HCT116 (cell line): Measurements from ENCODE around the gene ALKBH2. TPM values are rescaled to one million over a fixed set of nuclear protein-coding genes. Genes with fewer than 3 reads are reported as not detected.

Source experiments
- ATAC-seq: fragments of 200-7000 bp; cut with Tn5 transposase; 2 replicates; pipeline ENCODE4 v1.9.1; 2020; ENCODE audit warnings: mild to moderate bottlenecking, moderate library complexity
- BruUV-seq: library from RNA; stranded (reverse); fragments of 400-500 nt; replicated peaks from 2 replicates; lab custom pipeline; 2021; lab: Mats Ljungman, UMichigan
- CTCF ChIA-PET: fragments of 300-600 bp; sonication (Branson Sonifier 250); formaldehyde crosslinking; loops from one replicate; lab custom pipeline; 2021; ENCODE audit warnings: antibody characterized with exemption; lab: Charles Lee
- POLR2A ChIA-PET: fragments of 300-600, 350-600 bp; sonication (Branson Sonifier 250); formaldehyde crosslinking; loops from one replicate; lab custom pipeline; 2021; ENCODE audit warnings: antibody characterized with exemption; lab: Charles Lee
- RAD21 ChIA-PET, 2 experiments: fragments of 300-600 bp; sonication (Branson Sonifier 250); formaldehyde crosslinking; loops; one replicate each; lab custom pipeline; 2023; ENCODE audit warnings: low total read pairs in 2 of 2; ENCODE audit not compliant: uncharacterized antibody in 2 of 2, unreplicated experiment in 2 of 2, low non-redundant PET in 1 of 2; lab: Charles Lee
- DNase-seq: peaks from one replicate; pipeline ENCODE4 v3.0.0-alpha.2; 2010; ENCODE audit warnings: low read depth, low spot score
- H2AFZ ChIP-seq: fragments of 200-600 bp; shearing (Covaris generic), sonication (generic); 2 replicates; pipeline ENCODE4 v1.6.1; 2017; ENCODE audit warnings: low read depth, mixed run types, mixed read lengths, antibody characterized with exemption, low read length; ENCODE audit not compliant: poor library complexity, severe bottlenecking
- H3K27ac ChIP-seq: 2 replicates; pipeline ENCODE4 v1.5.1; 2012; ENCODE audit warnings: low read depth, low read length
- H3K27me3 ChIP-seq: fragments of 200-600 bp; sonication (generic); 2 replicates; pipeline ENCODE4 v1.6.1; 2016; ENCODE audit warnings: mixed run types, low read length, mixed read lengths; ENCODE audit not compliant: insufficient read depth
- H3K36me3 ChIP-seq, 2 experiments: fragments of 200-500 bp in 1 of 2; fragments of 200-600 bp in 1 of 2; sonication (Bioruptor generic) in 1 of 2; sonication (generic) in 1 of 2; 2 replicates each; pipeline versions ENCODE4 v1.5.1 to v1.6.1; 2014 to 2016; ENCODE audit warnings: low read length in 2 of 2, inconsistent platforms in 1 of 2, mixed read lengths in 1 of 2, mixed run types in 1 of 2; ENCODE audit not compliant: insufficient read depth in 2 of 2, control insufficient read depth in 1 of 2
- H3K4me1 ChIP-seq, 2 experiments: fragments of 200-600 bp in 1 of 2; sonication (generic) in 1 of 2; 2 replicates each; pipeline versions ENCODE4 v1.5.1 to v1.6.1; 2012 to 2017; ENCODE audit warnings: low read length in 2 of 2, inconsistent platforms in 1 of 2, mild to moderate bottlenecking in 1 of 2, mixed read lengths in 1 of 2, mixed run types in 1 of 2, moderate library complexity in 1 of 2; ENCODE audit not compliant: insufficient read depth in 2 of 2, control insufficient read depth in 1 of 2
- H3K4me2 ChIP-seq: fragments of 200-600 bp; sonication (generic); 2 replicates; pipeline ENCODE4 v1.6.1; 2017; ENCODE audit warnings: mixed run types, low read length, mixed read lengths
- H3K4me3 ChIP-seq, 2 experiments: fragments of 200-600 bp in 1 of 2; sonication (generic) in 1 of 2; replicated peaks in 1 of 2; 2 replicates each; pipeline ENCODE4 v1.5.1; 2011 to 2016; ENCODE audit warnings: low read length in 2 of 2, control low read depth in 1 of 2, low read depth in 1 of 2, mild to moderate bottlenecking in 1 of 2, mixed read lengths in 1 of 2, mixed run types in 1 of 2
- H3K79me2 ChIP-seq: fragments of 200-600 bp; sonication (generic); 2 replicates; pipeline ENCODE4 v1.6.1; 2017; ENCODE audit warnings: mild to moderate bottlenecking, mixed run types, low read length, moderate library complexity, mixed read lengths; ENCODE audit not compliant: insufficient read depth
- H3K9ac ChIP-seq: fragments of 200-600 bp; sonication (generic); 2 replicates; pipeline ENCODE4 v1.6.1; 2016; ENCODE audit warnings: low read length, mixed read lengths
- H3K9me2 ChIP-seq: fragments of 200-600 bp; sonication (generic), shearing (Covaris generic); 2 replicates; pipeline ENCODE4 v1.6.1; 2017; ENCODE audit warnings: mixed run types, mild to moderate bottlenecking, moderate library complexity; ENCODE audit not compliant: insufficient read depth
- H3K9me3 ChIP-seq, 2 experiments: fragments of 200-500 bp in 1 of 2; fragments of 200-600 bp in 1 of 2; sonication (Bioruptor generic) in 1 of 2; sonication (generic) in 1 of 2; 2 replicates each; pipeline ENCODE4 v1.6.1; 2014 to 2017; ENCODE audit warnings: low read length in 2 of 2, mixed read lengths in 2 of 2, inconsistent platforms in 1 of 2, low read depth in 1 of 2, mild to moderate bottlenecking in 1 of 2, mixed run types in 1 of 2, moderate library complexity in 1 of 2; ENCODE audit not compliant: control insufficient read depth in 1 of 2, insufficient read depth in 1 of 2
- H4K20me1 ChIP-seq: fragments of 200-600 bp; sonication (generic), shearing (Covaris generic); 2 replicates; pipeline ENCODE4 v1.6.1; 2017; ENCODE audit warnings: mixed run types, mild to moderate bottlenecking, moderate library complexity; ENCODE audit not compliant: insufficient read depth
- EGR1 ChIP-seq: IDR thresholded peaks from 2 replicates; pipeline ENCODE4 v1.6.1; 2012; ENCODE audit warnings: low read depth
- ELF1 ChIP-seq: IDR thresholded peaks from 2 replicates; pipeline ENCODE4 v1.6.1; 2012; ENCODE audit warnings: low read depth, borderline replicate concordance
- EZH2phosphoT487 ChIP-seq: fragments of 200-600 bp; IDR thresholded peaks from 2 replicates; pipeline ENCODE4 v1.6.1; 2018; ENCODE audit warnings: antibody characterized with exemption, borderline replicate concordance
- JUND ChIP-seq: IDR thresholded peaks from 2 replicates; pipeline ENCODE4 v1.6.1; 2012
- RAD21 ChIP-seq: IDR thresholded peaks from 2 replicates; pipeline ENCODE4 v1.6.1; 2012; ENCODE audit warnings: low read depth, mild to moderate bottlenecking
- SIN3A ChIP-seq: IDR thresholded peaks from 2 replicates; pipeline ENCODE4 v1.6.1; 2012; ENCODE audit warnings: low read depth
- SP1 ChIP-seq: IDR thresholded peaks from 2 replicates; pipeline ENCODE4 v1.6.1; 2012; ENCODE audit warnings: low read depth
- YY1 ChIP-seq: IDR thresholded peaks from 2 replicates; pipeline ENCODE4 v1.6.1; 2011; ENCODE audit warnings: low read length, low read depth, moderate library complexity, mild to moderate bottlenecking; ENCODE audit not compliant: insufficient replicate concordance; ENCODE audit errors: extremely low read depth
- ZFX ChIP-seq: fragments of 450-650 bp; IDR thresholded peaks from 2 replicates; pipeline ENCODE4 v1.6.1; 2017
- ZNF274 ChIP-seq: fragments of 200-500 bp; sonication (Bioruptor generic); IDR thresholded peaks from 2 replicates; pipeline ENCODE4 v1.6.1; 2014; ENCODE audit warnings: mild to moderate bottlenecking, low read depth, low read length, inconsistent platforms
- intact Hi-C: fragments of 100-400 bp; cut with micrococcal nuclease; formaldehyde crosslinking; loops from 2 replicates; pipeline ENCODE4 v1.10.0; 2022
- total RNA-seq: library from RNA; stranded (reverse); gene quantifications from one replicate; pipeline ENCODE4 v1.2.1, GENCODE V29; 2021; ENCODE audit not compliant: unreplicated experiment
- TF ChIP-seq, protein P1 (sequence below), 3 experiments: fragments of 200-600 bp in 1 of 3; sonication (generic) in 1 of 3; IDR thresholded peaks in 2 of 3; conservative IDR thresholded peaks in 1 of 3; 2 replicates each; pipeline ENCODE4 v1.5.1; 2012 to 2017; ENCODE audit warnings: low read depth in 2 of 3, low read length in 2 of 3, antibody characterized with exemption in 1 of 3, borderline replicate concordance in 1 of 3, control low read depth in 1 of 3, mild to moderate bottlenecking in 1 of 3, mixed read lengths in 1 of 3, mixed run types in 1 of 3, moderate library complexity in 1 of 3; ENCODE audit not compliant: insufficient read depth in 1 of 3
- TF ChIP-seq, protein P2 (sequence below): IDR thresholded peaks from 2 replicates; pipeline ENCODE4 v1.6.1; 2012

Gene ALKBH2
- total RNA-seq, 1 experiment from 2014 or later: 35.8 TPM

DNA sequence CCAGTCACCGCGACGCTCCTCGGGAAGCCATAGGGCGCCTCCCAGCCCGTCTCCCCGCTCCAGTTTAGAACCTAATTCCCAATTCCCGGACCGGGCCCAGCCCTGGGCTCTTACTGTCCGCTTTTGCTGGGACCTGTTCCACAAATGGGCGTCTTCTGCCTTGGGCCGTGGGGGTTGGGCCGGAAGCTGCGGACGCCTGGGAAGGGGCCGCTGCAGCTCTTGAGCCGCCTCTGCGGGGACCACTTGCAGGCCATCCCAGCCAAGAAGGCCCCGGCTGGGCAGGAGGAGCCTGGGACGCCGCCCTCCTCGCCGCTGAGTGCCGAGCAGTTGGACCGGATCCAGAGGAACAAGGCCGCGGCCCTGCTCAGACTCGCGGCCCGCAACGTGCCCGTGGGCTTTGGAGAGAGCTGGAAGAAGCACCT is 4.9 kb upstream of the ALKBH2 start:
- ChIA-PET CTCF (interaction anchor here (1.4 kb wide), 1 partner anchor 14 kb away, joined by 5 read pairs; no protein-coding TSS in a partner anchor), RAD21 (no interaction called here), POLR2A (no interaction called here)
- Histone ChIP-seq H3K9ac (peak overlapping the region; percentile 81), H3K4me3 (peak overlapping the region; percentile 72 to 79), H2AFZ (no peak overlapping the region), H4K20me1 (no peaks in the 10 kb centered on the region), H3K4me1 (peaks cover 2 to 26% of the 10 kb centered on the region in 2 experiments; a peak in 3 of 4 replicates), H3K4me2 (peak overlapping the region; percentile 86), H3K9me2 (no peaks in the 10 kb centered on the region), H3K9me3 (no peaks in the 10 kb centered on the region), H3K27ac (peak overlapping the region; percentile 56; the same call in 1 of the 2 replicates), H3K36me3 (peaks cover 6 to 29% of the 10 kb centered on the region in 2 experiments; a peak in 1 of 4 replicates), H3K27me3 (no peaks in the 10 kb centered on the region), H3K79me2 (peaks cover 37% of the 10 kb centered on the region)
- DNase-seq: no peak
- peak; percentile 24 for ATAC-seq
- BruUV-seq: TSS peak; percentile 51
- intact Hi-C loops: loop anchor here (10.0 kb wide), 3 partner anchors 143 to 293 kb away; no protein-coding TSS in a partner anchor
- TF ChIP-seq, protein P1, sequence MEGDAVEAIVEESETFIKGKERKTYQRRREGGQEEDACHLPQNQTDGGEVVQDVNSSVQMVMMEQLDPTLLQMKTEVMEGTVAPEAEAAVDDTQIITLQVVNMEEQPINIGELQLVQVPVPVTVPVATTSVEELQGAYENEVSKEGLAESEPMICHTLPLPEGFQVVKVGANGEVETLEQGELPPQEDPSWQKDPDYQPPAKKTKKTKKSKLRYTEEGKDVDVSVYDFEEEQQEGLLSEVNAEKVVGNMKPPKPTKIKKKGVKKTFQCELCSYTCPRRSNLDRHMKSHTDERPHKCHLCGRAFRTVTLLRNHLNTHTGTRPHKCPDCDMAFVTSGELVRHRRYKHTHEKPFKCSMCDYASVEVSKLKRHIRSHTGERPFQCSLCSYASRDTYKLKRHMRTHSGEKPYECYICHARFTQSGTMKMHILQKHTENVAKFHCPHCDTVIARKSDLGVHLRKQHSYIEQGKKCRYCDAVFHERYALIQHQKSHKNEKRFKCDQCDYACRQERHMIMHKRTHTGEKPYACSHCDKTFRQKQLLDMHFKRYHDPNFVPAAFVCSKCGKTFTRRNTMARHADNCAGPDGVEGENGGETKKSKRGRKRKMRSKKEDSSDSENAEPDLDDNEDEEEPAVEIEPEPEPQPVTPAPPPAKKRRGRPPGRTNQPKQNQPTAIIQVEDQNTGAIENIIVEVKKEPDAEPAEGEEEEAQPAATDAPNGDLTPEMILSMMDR (IDR thresholded peaks at IDR 0.05 in 2 of 3, conservative IDR thresholded peaks at IDR 0.05 in 1 of 3; ENCODE audit: borderline replicate concordance in 1 of 3, insufficient read depth in 1 of 3, low read depth in 2 of 3, low read length in 2 of 3): no peak
- TF ChIP-seq ELF1: no peak
- TF ChIP-seq ZFX: peak; percentile 66

- no TSS peak for BruUV-seq
- H2AFZ ChIP-seq: peak within 1 kb of the TSS; percentile 20
- TF ChIP-seq, protein P2, sequence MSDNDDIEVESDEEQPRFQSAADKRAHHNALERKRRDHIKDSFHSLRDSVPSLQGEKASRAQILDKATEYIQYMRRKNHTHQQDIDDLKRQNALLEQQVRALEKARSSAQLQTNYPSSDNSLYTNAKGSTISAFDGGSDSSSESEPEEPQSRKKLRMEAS: peak; percentile 95
- TF ChIP-seq SP1: peak; percentile 98
- TF ChIP-seq YY1: peak; percentile 69
- TF ChIP-seq RAD21: no peak
- peak; percentile 70 for TF ChIP-seq EGR1
- TF ChIP-seq JUND: no peak
- TF ChIP-seq ZNF274: no peak
- TF ChIP-seq EZH2phosphoT487: no peak
- peak; percentile 99 for TF ChIP-seq SIN3A
- H3K36me3 ChIP-seq: peaks cover 6 to 27% of the 10 kb centered on the region in 2 experiments; a peak in 1 of 4 replicates
- peak within 1 kb of the TSS; percentile 86 for H3K4me2 ChIP-seq
- H3K4me1 ChIP-seq: peaks cover 5 to 32% of the 10 kb centered on the region in 2 experiments; a peak in 3 of 4 replicates
- RAD21 ChIA-PET: no interaction called here
- intact Hi-C loops: loop anchor here (10.0 kb wide), 3 partner anchors 143 to 293 kb away; no protein-coding TSS in a partner anchor
- peaks cover 43% of the 10 kb centered on the region for H3K79me2 ChIP-seq
- ATAC-seq: peak; percentile 89
- POLR2A ChIA-PET: no interaction called here
- CTCF ChIA-PET: interaction anchor here (1.4 kb wide), 1 partner anchor 14 kb away, joined by 5 read pairs; no protein-coding TSS in a partner anchor
- no peaks in the 10 kb centered on the region for H3K9me3 ChIP-seq
- H3K9ac ChIP-seq: peak within 1 kb of the TSS; percentile 81
- peak; percentile 87 for DNase-seq
- no peaks in the 10 kb centered on the region for H3K27me3 ChIP-seq
- H3K27ac ChIP-seq: peak within 1 kb of the TSS; percentile 71
- H3K9me2 ChIP-seq: no peaks in the 10 kb centered on the region
- peak within 1 kb of the TSS; percentile 72 to 79 for H3K4me3 ChIP-seq
- H4K20me1 ChIP-seq: no peaks in the 10 kb centered on the region
Observed at GRCh38 chr12:109097435-109098182, 4.3 kb upstream of the ALKBH2 start, which contains the start of gene UNG. UNG (plus strand) TSS chr12:109097597; CDS start chr12:109097680, 83 bp downstream.
